Stomach (tissue), 4 donors: ENCODE measurements around the gene POLR3A.

Experiments
- POLR2A ChIP-seq, 4 donors: fragments of 450-650 bp; IDR thresholded peaks; one replicate each; pipeline ENCODE4 v1.6.1; 2016; ENCODE audit warnings: antibody characterized with exemption in 4 of 4, control low read depth in 2 of 4, mild to moderate bottlenecking in 1 of 4, moderate library complexity in 1 of 4
- TF ChIP-seq, protein P1 (sequence below), 7 experiments: fragments of 450-650 bp in 4 of 7; fragments of 200-600 bp in 3 of 7; sonication (generic) in 3 of 7; IDR thresholded peaks; one replicate each; pipeline ENCODE4 v1.5.1; 2016 to 2019; ENCODE audit warnings: antibody characterized with exemption in 7 of 7, control low read depth in 2 of 7, mild to moderate bottlenecking in 1 of 7

DNA sequence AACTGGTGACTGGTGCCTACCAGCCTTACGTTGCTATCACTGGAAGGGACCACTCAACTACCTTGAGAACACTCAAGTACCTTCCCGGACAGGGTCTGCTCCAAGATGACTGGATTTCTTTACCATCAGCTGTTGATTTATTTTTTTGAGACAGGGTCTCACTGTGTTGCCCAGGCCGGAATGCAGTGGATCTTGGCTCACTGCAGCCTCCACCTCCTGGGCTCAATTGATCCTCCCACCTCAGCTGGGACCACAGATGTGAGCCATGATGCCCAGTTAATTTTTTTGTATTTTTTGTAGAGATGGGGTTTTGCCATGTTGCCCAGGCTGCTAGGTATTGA lies 57.5 kb downstream of the POLR3A start:
- TF ChIP-seq, protein P1, sequence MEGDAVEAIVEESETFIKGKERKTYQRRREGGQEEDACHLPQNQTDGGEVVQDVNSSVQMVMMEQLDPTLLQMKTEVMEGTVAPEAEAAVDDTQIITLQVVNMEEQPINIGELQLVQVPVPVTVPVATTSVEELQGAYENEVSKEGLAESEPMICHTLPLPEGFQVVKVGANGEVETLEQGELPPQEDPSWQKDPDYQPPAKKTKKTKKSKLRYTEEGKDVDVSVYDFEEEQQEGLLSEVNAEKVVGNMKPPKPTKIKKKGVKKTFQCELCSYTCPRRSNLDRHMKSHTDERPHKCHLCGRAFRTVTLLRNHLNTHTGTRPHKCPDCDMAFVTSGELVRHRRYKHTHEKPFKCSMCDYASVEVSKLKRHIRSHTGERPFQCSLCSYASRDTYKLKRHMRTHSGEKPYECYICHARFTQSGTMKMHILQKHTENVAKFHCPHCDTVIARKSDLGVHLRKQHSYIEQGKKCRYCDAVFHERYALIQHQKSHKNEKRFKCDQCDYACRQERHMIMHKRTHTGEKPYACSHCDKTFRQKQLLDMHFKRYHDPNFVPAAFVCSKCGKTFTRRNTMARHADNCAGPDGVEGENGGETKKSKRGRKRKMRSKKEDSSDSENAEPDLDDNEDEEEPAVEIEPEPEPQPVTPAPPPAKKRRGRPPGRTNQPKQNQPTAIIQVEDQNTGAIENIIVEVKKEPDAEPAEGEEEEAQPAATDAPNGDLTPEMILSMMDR (IDR thresholded peaks at IDR 0.05): no peak
- no peak for TF ChIP-seq POLR2A (IDR thresholded peaks at IDR 0.05)
